RKO (cell line): Measurements from ENCODE around the gene MACROD1.
"Not testable (repeated sequence)": the region's sequence is repeated elsewhere in the genome, so short reads cannot be mapped to it uniquely, and the experiment has no call there.

ENCODE experiments used
- DNase-seq: peaks from one replicate; pipeline ENCODE4 v3.0.0-alpha.2; 2016; ENCODE audit warnings: low spot score

MACROD1 gene

GRCh38 chr11:64185693-64186491, 20.0 kb upstream of the MACROD1 start, which contains the start of gene STIP1:
TSS of gene STIP1 (plus strand) at chr11:64186171. CDS start at chr11:64186262, 91 bp downstream.
- DNase-seq: peak; percentile 100

DNA sequence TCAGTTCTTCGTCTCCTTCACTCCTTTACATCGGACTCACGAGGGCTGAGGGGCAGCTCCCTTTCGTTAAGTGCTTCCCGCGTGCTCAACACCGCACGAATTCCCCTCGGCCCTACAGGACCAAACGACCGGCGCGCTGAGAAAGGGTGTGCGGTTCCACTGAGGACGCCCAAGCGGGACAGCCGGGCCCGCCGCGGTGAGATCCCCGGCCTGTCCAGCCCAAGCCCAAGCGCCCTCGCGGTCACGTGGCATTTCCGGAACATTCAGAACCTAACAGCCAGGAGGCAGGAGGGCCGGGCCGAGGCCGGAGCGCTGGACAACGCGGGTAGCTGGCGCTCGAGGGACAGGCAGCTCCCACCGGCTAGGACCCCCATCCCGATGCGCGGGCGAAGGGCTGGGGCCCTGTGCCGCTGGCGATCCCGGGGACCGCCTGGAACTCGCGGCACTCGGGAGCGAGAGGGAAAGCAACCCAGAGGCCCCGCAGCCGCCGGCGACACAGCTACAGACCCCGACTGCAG, 19.3 kb upstream of the MACROD1 start:
- peak; percentile 83 for DNase-seq

GRCh38 chr11:64183890-64184289, 18.0 kb upstream of the MACROD1 start:
- no peak for DNase-seq

DNA sequence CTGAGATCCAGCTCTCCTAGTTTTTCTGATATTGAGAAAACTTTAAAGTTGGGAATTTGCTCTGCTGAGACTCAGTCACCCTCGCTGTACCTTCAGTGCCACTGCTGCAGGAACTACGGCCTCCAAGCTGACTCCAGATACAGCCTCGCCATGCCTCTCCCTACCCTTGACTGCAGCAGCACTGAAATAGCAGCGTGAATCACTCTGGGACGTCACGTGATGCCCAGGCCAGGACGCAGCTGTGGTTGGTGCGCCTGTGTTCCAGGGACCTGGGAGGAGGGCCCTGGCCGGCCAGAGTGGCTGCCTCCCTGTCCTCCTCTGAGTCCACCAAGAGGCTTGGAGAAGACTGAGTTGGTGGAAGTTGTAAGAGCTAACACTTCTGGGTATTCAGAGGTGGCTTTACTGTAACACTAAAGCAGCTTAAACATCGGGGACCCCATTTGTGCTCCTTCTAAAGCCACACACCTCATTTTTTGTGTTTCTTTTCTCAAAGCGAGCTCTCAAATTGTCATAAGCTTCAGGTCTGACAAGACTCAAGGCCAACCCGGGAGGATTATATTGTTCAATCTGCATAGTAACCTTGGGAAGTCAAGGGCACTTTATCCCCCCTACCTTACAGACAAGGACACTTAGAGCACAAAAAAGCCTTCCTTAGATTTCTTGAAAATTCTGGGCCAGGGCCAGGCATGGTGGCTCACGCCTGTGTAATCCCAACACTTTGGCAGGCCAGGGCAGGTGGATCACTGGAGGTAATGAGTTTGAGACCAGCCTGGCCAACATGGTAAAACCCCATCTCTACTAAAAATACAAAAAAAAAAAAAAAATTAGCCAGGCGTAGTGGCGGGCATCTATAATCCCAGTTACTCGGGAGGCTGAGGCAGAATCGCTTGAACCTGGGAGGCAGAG, 15.8 kb upstream of the MACROD1 start:
- peak; percentile 96 for DNase-seq

DNA sequence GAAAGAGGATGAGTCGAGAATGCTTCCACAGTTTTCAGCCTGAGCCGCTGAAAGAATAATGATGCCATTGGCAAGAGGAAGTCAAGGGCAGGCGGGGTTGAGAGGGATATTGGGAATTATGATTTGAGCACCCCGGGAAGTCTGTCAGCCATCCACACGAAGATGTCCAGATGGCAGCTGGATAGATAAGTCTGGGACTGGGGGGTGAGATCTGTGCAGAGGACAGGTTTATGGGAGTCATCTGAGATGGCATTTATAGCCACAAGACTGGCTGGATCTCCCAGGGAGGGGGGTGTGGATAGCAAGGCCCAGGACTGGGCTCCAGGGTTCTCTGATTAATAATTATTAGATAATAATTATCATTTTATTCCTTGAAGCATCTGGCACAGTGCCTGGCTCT, 15.0 kb upstream of the MACROD1 start:
- DNase-seq: no peak

GRCh38 chr11:64178951-64179639, 13.2 kb upstream of the MACROD1 start:
- DNase-seq: no peak

DNA sequence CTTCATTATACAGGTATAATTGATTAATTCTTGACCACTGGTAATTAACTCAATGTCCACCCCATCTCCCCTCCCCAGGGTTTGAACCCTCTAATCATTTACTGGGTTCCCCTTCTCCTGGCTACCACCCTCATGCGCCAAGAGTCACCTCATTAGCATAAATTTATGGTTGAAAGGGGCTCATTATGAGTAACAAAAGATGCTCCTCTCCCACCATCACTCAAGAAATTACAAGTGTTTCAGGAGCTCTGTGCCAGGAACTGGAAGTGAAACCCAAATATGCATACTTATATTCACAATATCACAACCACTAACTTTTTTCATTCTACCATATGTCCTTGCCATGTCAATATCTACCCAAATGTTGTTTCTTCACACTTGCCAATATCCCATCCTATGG, 12.3 kb upstream of the MACROD1 start:
- no peak for DNase-seq

DNA sequence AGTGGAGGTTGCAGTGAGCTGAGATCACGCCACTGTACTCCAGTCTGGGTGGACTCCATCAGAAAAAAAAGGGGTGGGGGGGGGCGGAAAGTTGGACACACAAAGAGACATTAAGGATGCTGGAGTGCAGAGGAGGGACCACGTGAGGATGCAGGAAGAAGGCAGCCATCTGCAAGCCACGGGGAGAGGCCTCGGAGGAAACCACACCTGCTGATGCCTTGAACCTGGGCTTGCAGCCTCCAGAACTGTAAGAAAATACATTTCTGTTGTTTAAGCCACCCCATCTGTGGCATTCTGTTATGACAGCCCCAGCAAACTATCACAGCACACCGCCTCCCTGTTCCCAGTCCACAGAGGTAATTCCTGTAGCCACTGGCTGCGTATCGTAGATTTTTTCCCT, 10.8 kb upstream of the MACROD1 start:
- no peak for DNase-seq

DNA sequence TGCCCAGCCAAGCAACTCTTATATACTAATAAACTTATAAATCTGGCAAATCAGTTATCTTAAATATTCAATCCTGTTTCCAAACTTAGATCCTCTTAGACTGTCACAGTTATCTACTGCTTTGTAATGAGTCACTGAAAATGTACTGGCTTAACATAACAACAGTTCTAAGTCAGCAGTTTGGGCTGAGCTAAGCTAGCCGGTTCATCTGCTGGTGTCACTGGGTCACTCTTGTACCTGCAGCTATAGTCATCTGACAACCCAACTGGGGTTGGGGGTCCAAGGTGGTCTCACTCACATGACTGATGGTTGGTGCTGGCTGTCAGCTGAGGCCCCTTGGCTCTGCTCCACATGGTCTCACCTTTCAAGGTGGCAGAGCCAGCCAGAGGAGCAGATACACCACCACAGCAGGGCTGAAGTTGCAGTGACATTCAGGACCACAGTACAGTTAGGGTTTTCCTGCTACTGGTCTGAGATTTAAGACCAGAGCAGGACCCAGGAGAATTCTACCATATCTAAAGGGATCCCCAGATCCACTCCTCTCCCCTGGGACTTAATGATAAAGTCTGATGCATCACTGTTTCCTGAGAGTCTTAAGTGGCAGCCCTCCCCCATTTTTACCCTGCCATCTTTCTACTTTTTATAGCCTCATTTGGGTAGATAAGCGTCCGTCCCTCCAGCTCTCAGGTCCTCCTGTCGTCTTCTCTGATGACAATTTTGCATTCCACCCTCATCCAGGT, 7.9 kb upstream of the MACROD1 start:
- DNase-seq: peak; percentile 45

- DNase-seq: no peak
These were observed 4.5 kb upstream of the MACROD1 start for GRCh38 chr11:64170419-64170818.

- DNase-seq: no peak
These were observed 452 bp downstream of the MACROD1 start for GRCh38 chr11:64165481-64165841.

GRCh38 chr11:64164392-64165312, 1.3 kb downstream of the MACROD1 start:
- DNase-seq: peak; percentile 77

GRCh38 chr11:64163951-64164350, 2.0 kb downstream of the MACROD1 start:
- no peak for DNase-seq

DNA sequence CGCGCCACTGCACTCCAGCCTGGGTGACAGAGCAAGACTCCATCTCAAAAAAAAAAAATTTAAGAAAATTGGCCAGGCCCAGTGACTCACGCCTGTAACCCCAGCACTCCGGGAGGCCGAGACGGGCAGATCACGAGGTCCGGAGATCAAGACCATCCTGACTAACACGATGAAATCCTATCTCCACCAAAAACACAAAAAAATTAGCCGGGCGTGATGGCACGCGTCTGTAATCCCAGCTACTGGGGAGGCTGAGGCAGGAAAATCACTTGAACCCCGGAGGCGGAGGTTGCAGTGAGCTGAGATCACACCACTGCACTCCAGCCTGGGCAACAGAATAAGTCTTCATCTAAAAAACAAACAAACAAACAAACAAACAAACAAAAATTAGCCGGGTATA, 3.1 kb downstream of the MACROD1 start:
- not testable (repeated sequence) for DNase-seq

DNA sequence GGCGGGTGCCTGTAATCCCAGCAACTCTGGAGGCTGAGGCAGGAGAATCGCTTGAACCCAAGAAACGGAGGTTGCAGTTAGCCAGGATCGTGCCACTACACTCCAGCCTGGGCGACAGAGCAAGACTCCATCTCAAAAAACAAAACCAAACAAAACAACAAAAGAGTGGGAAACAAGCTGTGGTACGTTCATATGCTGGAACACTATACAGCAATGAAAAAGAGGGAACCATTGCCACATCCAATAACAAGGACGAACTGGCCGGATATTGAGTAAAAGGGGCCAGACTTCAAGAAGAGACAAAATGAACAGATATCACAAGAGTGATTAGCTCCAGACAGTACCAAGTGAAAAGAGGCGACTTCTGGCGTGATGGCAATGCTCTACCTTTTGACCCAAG, 4.9 kb downstream of the MACROD1 start:
- no peak for DNase-seq

GRCh38 chr11:64157631-64158394, 8.1 kb downstream of the MACROD1 start:
- no peak for DNase-seq

- DNase-seq: no peak
These were observed 9.5 kb downstream of the MACROD1 start for GRCh38 chr11:64156235-64157011.

- DNase-seq: no peak
These were observed 12.1 kb downstream of the MACROD1 start for GRCh38 chr11:64153812-64154211.
